Stimulated activated CD4-positive, alpha-beta T cell treated with anti-CD3 and anti-CD28 coated beads, Interleukin-1b, Interleukin-23, amount 100 ng/mL, for 24 hours (primary cell): ENCODE results near the gene SLC26A2.
"Not testable (repeated sequence)": the region's sequence is repeated elsewhere in the genome, so short reads cannot be mapped to it uniquely, and the experiment has no call there.

Source experiments
- DNase-seq, 4 experiments: peaks; one replicate each; pipeline ENCODE4 v3.0.0-alpha.2; 2020; ENCODE audit warnings: low read depth in 4 of 4, low spot score in 1 of 4

SLC26A2 gene

DNA sequence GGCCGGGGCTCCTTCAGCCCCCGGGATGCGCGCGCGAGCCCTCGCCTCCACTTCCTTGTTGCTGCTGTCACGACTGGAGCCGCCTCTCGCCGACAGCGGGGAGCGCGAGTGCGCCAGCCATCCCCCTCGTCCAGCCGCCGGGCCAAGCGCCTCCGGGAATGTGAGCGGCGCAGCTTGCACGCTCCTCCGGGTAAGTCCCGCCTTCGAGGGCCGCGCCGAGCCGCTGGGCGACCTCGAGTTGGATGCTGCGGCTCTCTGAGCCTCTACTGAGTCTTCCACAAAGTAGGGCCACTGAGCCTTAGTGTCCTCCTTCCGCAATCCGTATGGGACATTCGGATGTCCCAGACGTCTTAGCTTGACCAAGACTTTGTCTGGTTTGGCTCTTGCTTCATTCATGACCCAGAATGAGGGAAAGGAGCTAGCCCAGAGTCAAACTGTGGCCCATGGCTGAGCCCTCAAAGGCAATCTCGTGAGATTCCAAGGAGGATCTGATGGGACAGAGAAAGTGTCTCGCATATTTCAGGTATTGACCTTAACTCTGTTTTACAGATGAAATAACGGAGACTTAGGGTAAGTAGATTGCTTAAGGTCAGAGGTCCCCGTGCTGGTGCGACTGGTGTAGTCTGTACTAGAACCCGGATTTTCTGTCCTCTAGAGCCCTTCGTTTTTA, 40.6 kb downstream of the SLC26A2 start:
- peak in 3 of 4 experiments; percentile 7 to 28 (median 27) for DNase-seq

DNA sequence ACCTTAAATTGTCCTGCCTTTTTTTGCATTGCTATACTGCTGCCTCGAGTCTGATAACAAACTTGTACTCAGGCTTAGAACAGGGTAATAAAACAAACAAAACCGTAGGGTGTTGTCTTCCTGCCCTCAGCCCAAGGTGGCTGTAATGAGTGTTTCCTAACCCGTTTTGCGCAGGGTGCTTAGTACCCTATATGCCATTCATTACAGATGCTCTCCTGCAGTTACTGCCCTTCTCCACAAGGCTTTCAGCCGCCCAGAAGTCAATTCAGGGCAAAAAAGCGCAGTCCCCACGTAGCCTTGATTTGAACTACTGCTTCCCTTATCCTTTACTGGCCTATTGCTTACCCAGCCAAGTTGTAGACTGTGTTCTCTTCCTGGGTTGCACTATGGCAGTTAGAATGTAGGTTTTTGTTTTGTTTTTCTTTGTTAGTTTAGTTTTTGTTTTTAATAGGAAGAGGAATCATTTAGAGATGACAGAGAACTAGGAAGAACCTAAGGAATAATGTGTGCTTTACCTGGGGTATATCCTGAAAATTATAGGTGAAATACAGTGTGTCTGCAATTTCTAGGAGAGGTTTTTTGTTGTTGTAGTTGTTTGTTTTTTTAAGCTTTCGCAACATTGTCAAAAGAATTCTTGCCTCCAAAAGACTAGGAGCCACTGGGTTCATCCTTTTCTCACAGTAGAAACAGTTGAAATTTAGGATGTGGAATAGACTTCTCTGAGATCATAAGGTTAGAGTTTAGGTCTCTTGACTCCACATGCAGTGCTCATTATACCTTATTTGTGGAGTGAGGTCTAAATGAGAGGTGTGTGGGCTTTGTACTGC, 41.3 kb downstream of the SLC26A2 start:
- DNase-seq = peak in 3 of 4 experiments; percentile 18 to 34 (median 26)

DNA sequence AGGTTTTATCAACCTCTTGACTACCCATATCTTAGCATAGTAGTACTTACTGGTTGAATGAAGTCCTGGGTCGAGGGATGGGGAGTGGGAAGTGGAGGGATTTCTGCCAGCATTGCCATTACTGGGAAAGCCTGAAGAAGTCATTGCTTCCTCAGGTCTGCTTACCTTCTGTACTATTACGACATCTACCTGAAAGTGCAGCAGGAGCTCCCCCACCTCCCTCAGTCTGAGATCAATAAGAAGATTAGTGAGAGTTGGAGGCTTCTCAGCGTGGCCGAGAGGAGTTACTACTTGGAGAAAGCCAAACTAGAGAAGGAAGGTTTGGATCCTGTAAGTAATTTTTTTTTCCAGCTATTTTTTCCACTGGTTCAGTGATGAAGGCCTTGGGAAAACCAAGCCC, 45.8 kb downstream of the SLC26A2 start:
- DNase-seq = no peak

DNA sequence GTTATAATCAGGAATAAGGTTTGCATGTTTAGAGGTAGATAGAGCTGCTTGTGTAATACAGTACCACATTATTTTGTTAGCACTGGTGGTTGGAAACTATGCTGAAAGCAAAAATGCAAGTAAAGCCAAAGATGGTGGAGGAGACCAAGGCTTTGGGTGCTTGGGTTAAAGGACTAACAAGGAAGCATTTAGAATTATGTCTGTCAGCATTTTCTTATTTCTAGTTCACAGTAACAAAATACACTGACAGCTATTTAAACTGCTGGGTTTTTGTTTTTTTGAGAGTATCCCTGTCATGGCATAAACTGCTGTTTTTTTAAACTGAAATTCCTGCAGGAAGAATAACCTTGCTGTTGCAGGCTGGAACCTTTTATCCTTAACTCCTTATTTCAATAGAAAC, 46.5 kb downstream of the SLC26A2 start:
- DNase-seq = no peak

DNA sequence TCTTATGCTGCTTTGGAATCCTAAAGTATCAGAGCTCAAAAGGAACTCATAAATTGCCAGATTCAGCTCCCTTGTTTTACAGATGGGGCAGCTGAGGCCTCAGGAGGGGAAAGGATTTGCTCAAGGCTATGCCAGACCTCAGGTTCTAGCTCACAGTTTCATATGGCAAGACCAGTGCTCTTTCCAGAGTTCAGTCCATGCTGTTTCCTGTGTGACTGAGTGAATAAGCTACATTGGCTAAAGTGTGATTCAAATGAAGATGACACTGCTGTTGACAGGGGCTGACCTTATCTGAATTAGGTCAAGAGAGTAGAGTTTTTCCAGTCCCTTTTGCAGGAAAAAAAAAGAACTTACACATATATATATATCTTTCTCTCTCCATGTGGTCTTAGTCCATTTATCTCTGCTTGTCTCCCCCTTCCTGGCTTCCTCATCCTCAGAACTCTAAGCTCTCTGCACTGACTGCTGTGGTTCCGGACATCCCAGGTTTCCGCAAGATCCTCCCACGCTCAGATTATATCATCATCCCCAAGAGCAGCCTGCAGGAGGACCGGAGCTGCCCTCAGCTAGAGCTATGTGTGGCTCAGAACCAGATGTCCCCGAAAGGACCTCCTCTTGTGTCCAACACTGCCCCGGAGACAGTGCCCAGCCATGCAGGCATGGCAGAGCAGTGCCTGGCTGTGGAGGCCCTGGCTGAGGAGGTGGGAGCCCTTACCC, 49.3 kb downstream of the SLC26A2 start:
- DNase-seq = no peak

DNA sequence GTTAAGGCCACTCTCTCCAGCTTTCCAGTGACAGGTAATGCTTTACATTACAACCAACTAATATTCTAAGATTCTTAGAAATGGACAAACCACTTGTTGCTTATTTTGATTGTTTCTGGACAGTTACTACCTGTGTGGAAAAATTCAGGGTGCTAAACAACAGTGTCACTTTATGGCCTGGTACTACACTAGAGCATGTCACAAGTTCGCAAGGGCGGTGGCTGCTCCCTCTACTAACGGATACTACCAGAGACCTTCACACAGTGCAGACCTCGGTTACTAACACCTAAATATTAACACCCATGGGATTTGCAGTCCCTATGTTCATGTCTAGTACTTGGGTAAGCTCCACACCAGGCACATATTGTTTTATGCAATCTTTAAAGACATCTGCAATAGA, 53.4 kb downstream of the SLC26A2 start:
- no peak for DNase-seq

DNA sequence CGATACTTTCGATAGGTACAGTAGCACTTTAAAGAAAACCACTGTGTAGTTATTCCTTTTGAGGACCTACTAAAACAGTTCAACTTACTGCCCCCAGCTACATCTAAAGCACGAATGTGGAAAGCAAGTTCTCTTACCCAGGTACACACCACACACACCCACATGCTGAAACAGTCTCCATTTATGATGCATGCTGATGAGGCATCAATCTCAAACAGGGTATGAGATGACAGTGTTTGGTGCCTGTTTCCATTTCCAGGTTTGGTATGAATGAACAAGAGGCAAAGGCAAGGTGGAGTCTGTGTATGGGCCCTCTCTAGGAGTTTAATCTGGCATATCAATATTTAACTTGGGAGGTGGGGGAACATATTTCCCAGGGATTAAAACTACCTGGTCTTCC, 53.9 kb downstream of the SLC26A2 start:
- DNase-seq = no peak

DNA sequence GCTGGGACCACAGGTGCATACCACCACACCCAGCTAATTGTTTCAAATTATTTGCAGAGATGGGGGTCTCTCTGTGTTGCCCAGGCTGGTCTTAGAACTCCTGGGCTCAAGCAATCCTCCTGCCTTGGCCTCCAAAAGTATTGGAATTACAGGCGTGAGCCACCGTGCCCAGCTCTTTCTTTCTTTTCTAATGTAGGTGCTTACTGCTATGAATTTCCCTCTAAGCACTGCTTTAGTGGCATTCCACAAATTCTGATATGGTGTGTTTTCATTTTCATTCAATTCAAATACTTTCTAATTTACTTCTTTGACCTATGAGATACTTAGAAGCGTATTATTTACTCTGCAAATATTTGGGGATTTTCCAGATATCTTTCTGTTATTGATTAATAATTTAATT, 54.9 kb downstream of the SLC26A2 start:
- no peak for DNase-seq

DNA sequence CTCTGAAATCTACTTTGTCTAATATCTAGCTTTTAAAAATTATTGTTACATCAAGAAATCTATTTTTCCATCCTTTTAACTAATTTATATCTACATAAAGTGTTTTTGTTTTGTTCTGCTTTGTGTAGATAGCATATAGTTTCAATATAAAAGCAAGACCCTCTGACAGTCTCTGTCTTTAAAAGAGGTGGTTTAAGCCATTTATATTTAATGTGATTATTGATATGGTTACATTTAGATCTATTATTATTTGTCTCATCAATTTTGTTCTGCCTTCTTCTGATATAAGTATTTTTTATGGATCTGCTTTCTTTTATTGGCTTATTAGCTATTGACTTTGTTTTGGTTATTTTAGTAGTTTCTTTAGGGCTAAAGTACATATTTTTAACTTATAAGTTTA, 56.0 kb downstream of the SLC26A2 start:
- no peak for DNase-seq

DNA sequence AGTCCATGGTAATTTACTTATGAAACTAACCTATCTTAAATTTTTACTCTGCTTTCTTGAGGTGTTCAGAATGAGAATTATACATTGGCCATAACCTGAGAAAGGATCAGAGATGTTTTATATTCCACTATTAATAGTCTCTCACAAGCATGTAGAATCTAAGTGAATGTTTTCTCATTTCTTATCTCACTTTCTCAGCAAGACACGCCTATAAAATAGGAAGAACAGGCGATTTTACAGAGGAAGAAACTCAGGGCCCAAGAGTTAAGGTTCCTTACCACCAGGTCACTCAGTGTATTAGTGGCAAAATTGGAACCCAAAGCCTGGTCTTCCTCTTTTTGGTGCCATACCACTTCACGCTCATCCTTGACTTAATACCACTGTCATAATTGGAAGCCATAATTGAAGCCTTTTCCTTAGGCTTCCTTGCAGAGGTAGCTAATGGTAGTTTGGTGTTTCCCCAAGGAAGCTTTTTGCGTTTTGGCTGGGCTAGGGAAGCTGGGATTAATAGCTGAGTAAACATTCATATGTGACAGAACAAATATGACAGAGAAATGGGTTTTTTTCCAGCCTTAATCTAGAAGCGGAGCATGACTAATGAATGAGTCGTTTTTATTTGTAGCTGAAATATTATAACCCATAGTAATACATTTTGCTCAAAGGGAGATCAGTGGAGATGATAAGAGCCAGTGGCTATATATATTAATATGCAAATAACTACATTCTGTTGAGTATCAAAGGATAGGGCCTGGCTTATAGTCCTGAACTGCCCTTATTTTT, 56.9 kb downstream of the SLC26A2 start:
- DNase-seq = no peak

DNA sequence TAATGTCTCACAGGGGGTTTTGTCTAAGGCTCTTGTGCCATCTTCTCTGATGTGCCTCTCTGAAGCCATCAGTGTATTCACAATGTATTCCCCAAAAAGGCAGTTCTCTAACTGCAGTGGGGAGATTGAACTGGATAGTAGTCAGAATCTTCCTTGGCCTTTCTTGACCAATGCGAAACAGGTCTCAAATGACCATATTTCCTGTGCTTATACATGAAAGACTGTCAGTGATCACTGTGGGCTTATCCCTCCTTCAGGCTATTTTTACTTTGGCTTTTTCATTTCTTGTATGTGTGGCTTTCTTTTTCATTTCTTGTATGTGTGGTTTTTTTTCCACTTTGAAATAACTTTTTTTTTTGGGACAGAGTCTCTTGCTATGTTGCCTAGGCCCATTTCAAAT, 59.7 kb downstream of the SLC26A2 start:
- DNase-seq = no peak

DNA sequence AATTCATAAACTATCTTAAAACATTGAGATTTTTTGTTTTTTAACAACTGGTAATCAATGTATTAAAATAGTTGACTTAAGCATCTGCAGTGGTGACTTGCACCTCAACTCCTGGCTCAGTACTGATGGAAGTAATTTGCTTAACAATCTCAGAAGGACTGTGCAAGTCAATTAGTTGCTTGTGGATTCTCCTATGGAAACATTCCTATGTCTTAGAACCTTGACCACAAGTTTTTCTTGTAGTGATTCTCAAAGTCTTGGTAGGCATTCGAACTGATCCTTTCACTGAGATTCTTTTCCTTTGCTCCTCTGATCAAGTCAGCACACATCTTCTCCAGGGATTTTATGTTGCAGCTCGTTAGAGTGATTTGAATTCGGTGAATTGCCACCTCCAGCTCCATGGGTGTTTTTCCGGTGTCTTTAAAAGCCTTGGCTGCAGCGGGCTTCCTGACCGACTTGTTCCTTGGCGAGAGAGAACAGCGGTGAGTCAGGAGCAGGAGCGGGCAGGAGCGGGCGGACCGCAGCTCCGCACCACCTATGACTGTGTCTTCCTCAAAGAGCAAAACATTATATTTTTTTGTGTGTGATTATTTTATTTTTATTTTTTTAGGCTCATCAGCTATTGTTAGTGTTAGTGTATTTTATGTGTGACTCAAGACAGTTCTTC, 61.1 kb downstream of the SLC26A2 start:
- no peak for DNase-seq

DNA sequence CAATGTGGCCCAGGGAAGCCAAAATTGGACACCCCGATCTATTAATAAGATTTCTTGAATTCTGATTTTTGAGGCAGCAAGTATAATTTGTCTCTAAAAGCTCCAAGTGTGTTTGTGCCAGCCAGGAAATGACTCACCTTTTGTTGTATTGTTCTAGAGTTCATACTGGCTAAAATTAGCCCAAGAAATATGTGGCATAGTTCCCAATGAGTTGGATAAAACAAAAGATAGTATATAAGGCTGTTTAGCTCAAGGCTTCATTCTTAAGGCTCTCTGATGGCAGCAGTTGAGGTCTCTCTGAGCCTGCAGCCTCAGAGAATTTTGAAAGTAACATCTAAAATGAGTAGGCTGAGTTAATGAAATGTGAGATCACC, 61.6 kb downstream of the SLC26A2 start:
- no peak for DNase-seq

DNA sequence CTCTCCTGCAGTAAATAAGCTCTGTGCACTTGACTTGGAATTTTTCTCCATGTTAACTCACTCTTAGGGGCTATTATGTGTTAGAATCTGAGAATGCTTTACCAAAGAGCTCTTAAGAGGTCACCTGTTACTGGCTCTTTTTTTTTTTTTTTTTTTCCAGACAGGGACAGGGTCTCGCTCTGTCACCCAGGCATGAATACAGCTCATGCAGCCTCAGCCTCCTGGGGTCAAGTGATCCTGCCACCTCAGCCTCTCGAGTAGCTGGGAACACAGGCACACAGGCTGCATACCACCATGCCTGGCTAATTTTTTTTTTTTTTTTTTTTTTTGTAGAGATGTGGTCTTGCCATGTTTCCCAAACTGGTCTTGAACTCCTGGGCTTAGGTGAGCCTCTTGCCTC, 62.1 kb downstream of the SLC26A2 start:
- DNase-seq = no peak

DNA sequence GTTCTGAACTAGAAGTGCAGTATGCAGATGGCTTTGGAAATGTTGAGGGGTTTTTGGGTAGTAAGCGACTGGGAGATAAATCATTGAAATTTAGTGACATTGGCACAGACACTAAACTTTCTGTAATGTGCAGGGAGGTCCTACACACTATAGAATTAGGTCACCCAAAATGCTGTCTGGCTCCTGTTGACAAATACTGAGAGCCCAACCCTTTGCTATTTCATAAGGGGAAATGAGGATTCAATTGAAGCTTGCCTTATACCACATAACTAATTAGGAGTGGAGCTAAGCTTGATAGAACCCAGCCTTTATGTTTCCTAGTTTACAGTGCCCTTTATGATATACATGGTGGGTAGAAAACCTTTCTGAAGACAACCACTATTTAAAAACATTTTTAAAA, 62.6 kb downstream of the SLC26A2 start:
- DNase-seq = no peak

DNA sequence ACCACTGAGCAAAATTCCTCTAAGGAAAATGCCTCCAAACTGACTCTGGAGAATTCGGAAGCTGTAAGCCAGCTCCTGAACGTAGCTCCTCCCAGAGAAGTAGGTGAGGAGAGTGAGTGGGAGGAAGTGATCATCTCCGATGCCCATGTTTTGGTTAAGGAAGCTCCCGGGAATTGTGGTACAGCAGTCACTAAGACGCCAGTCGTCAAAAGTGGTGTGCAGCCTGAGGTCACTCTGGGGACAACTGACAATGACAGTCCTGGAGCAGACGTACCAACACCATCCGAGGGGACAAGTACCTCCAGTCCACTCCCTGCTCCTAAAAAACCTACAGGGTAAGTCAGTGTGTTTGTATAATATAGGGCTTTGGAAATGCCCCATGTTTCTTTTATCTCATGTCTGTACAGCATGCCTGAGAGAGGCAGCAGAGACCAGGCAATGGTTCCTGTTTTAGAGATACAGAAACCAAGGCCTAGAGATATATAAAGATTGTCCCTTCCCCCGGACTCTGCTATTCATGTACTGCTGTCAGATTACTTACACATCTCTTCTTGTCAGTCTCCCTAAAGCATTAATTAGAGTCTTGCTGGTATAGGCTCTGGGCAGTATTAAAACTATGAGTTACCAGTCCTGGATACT, 63.9 kb downstream of the SLC26A2 start:
- DNase-seq = no peak

DNA sequence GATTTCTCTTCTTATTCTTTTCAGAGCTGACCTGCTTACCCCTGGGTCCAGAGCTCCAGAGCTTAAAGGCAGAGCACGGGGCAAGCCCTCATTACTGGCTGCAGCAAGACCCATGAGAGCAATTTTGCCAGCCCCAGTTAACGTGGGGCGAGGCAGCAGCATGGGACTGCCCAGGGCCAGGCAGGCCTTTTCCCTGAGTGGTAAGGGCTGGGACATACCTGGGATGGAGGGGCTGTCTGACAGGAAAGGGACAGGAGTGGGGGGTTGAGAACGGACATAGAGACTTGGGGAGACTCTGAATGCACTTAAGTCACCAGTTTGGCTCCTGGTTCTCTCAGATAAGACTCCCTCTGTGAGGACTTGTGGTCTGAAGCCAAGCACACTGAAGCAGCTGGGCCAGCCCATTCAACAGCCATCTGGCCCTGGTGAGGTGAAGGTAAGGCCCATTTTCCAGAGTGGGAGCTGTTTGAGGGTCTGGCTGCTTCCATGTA, 66.2 kb downstream of the SLC26A2 start:
- no peak for DNase-seq

DNA sequence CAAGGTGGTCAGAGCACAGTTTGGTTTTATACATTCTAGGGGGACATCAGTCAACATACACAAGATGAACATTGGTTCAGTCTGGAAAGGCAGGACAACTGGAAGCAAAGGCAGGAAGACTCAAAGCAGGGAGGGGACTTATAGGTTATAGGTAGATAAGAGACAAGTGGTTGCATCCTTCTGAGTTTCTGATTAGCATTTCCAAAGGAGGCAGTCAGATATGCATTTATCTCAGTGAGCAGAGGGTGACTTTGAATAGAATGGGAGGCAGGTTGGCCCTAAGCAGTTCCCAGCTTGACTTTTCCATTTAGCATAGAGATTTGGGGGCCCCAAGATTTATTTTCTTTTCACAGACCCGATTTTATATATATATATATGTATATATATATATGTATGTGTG, 67.5 kb downstream of the SLC26A2 start:
- DNase-seq = not testable (repeated sequence)

DNA sequence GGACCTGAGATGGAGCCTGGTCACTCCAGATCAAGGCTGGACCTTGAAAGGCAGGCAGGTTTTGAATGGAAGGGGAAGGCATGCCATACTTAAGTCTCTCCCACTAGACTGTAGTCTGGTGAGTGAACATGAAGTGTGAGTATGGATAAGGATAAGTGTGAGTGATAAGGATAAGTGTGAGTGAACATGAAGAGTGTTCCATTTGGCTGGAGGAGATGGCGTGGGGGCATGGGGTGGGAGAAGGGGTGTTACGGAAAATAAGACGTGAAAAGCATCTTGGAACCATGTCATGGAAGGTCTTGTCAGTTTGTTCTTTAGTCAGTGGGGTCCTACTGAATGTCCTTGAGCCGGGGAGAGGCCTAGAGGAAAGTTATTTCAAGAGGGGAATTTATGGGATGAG, 72.8 kb downstream of the SLC26A2 start:
- DNase-seq = no peak

DNA sequence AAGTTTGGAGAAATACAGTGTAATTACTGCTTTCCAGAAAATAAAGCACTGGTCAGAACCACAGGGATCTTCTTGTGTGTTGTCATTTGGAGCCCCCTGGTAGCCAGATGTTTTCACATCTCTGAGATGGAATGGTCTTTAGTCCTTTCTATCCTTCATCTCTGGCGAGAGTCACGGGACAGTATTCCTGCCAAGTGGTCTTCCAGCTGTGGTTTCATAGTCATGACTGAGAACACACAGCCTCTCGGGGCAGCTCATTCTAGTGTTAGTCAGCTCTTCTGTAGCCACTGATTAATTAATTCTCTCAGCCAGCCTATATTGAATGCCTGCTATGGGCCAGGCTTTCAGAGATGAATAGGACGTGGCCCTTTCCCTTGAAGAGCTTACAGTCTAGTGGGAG, 74.1 kb downstream of the SLC26A2 start:
- DNase-seq = no peak
